ENCODE measurements around the gene MTERF2. TPM values are rescaled to one million over a fixed set of nuclear protein-coding genes. Genes with fewer than 3 reads are reported as not detected.

Gene MTERF2
- total and polyA plus RNA-seq, 2 of the 13 experiments (the other 11 are each of a cell fraction or from before 2014, with no cell fraction given): 8.0 to 11.6 TPM

DNA sequence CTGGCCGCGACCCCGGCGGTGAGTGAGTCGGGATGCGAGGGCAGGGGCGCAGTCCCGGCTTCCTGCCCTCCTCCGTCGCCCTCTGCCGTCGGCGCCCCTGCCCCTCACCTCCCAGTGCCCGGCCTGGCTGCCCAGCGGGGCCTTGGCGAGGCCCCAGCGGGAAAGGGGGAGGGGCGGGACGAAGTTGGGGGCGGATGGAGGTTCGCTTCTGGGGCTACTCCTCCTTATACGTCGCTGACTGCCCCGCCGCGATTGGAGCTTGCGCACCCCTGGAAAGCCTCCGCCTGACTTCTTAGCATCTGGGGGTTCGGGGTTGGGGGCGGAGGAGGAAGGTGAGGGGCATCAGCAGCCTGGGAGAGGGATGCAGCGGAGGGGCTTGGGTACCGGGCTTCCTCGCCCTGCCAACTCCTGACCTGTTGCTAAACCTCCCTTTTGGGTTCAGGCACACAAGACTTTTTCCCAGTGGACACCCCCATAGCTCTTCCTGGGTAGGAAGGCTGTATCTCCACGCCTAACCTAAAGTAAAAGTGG lies 30.8 kb downstream of the MTERF2 start (continued):
- TF ChIP-seq SP1 (IDR thresholded peaks at IDR 0.05) (no peak), SP1 (CRISPR knock-in tag; IDR thresholded peaks at IDR 0.05) (no peak), ZNF350 (CRISPR knock-in tag; IDR thresholded peaks at IDR 0.05; ENCODE audit: borderline replicate concordance, low read depth) (no peak), MEF2D (CRISPR knock-in tag; IDR thresholded peaks at IDR 0.05) (no peak), FOXJ3 (CRISPR knock-in tag; IDR thresholded peaks at IDR 0.05; ENCODE audit: borderline replicate concordance) (no peak), HDAC1 (CRISPR knock-in tag; IDR thresholded peaks at IDR 0.05) (0 out of 2 replicates have a peak, but pooled peaks have one; percentile 5), ZNF660 (CRISPR knock-in tag; IDR thresholded peaks at IDR 0.05; ENCODE audit: borderline replicate concordance, low read depth) (no peak), ZNF878 (CRISPR knock-in tag; IDR thresholded peaks at IDR 0.05) (no peak), KLF12 (CRISPR knock-in tag; IDR thresholded peaks at IDR 0.05; ENCODE audit: borderline replicate concordance) (no peak), GTF3A (CRISPR knock-in tag; conservative IDR thresholded peaks at IDR 0.05) (no peak), FOXK1 (CRISPR knock-in tag; IDR thresholded peaks at IDR 0.05; ENCODE audit: borderline replicate concordance, low read depth) (no peak)
- TF ChIP-seq, protein P1, sequence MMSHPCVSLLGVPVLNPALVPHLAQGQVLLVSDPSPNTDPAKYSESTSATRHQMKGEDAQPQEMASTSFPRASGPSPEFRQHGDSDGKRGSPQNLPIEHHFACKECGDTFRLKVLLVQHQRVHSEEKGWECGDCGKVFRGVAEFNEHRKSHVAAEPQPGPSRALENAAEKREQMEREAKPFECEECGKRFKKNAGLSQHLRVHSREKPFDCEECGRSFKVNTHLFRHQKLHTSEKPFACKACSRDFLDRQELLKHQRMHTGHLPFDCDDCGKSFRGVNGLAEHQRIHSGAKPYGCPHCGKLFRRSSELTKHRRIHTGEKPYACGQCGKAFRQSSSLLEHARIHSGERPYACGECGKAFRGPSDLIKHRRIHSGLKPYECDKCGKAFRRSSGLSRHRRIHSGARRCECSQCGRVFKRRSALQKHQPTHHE (CRISPR knock-in tag; IDR thresholded peaks at IDR 0.05; ENCODE audit: borderline replicate concordance): no peak
- TF ChIP-seq, protein P2, sequence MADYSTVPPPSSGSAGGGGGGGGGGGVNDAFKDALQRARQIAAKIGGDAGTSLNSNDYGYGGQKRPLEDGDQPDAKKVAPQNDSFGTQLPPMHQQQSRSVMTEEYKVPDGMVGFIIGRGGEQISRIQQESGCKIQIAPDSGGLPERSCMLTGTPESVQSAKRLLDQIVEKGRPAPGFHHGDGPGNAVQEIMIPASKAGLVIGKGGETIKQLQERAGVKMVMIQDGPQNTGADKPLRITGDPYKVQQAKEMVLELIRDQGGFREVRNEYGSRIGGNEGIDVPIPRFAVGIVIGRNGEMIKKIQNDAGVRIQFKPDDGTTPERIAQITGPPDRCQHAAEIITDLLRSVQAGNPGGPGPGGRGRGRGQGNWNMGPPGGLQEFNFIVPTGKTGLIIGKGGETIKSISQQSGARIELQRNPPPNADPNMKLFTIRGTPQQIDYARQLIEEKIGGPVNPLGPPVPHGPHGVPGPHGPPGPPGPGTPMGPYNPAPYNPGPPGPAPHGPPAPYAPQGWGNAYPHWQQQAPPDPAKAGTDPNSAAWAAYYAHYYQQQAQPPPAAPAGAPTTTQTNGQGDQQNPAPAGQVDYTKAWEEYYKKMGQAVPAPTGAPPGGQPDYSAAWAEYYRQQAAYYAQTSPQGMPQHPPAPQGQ (CRISPR knock-in tag; IDR thresholded peaks at IDR 0.05; ENCODE audit: borderline replicate concordance): no peak
- TF ChIP-seq, protein P3, sequence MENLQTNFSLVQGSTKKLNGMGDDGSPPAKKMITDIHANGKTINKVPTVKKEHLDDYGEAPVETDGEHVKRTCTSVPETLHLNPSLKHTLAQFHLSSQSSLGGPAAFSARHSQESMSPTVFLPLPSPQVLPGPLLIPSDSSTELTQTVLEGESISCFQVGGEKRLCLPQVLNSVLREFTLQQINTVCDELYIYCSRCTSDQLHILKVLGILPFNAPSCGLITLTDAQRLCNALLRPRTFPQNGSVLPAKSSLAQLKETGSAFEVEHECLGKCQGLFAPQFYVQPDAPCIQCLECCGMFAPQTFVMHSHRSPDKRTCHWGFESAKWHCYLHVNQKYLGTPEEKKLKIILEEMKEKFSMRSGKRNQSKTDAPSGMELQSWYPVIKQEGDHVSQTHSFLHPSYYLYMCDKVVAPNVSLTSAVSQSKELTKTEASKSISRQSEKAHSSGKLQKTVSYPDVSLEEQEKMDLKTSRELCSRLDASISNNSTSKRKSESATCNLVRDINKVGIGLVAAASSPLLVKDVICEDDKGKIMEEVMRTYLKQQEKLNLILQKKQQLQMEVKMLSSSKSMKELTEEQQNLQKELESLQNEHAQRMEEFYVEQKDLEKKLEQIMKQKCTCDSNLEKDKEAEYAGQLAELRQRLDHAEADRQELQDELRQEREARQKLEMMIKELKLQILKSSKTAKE (CRISPR knock-in tag; IDR thresholded peaks at IDR 0.05; ENCODE audit: borderline replicate concordance): no peak
- TF ChIP-seq, protein P4, sequence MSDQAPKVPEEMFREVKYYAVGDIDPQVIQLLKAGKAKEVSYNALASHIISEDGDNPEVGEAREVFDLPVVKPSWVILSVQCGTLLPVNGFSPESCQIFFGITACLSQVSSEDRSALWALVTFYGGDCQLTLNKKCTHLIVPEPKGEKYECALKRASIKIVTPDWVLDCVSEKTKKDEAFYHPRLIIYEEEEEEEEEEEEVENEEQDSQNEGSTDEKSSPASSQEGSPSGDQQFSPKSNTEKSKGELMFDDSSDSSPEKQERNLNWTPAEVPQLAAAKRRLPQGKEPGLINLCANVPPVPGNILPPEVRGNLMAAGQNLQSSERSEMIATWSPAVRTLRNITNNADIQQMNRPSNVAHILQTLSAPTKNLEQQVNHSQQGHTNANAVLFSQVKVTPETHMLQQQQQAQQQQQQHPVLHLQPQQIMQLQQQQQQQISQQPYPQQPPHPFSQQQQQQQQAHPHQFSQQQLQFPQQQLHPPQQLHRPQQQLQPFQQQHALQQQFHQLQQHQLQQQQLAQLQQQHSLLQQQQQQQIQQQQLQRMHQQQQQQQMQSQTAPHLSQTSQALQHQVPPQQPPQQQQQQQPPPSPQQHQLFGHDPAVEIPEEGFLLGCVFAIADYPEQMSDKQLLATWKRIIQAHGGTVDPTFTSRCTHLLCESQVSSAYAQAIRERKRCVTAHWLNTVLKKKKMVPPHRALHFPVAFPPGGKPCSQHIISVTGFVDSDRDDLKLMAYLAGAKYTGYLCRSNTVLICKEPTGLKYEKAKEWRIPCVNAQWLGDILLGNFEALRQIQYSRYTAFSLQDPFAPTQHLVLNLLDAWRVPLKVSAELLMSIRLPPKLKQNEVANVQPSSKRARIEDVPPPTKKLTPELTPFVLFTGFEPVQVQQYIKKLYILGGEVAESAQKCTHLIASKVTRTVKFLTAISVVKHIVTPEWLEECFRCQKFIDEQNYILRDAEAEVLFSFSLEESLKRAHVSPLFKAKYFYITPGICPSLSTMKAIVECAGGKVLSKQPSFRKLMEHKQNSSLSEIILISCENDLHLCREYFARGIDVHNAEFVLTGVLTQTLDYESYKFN (CRISPR knock-in tag; conservative IDR thresholded peaks at IDR 0.05): 0 out of 2 replicates have a peak, but pooled peaks have one; percentile 0
- TF ChIP-seq, protein P5, sequence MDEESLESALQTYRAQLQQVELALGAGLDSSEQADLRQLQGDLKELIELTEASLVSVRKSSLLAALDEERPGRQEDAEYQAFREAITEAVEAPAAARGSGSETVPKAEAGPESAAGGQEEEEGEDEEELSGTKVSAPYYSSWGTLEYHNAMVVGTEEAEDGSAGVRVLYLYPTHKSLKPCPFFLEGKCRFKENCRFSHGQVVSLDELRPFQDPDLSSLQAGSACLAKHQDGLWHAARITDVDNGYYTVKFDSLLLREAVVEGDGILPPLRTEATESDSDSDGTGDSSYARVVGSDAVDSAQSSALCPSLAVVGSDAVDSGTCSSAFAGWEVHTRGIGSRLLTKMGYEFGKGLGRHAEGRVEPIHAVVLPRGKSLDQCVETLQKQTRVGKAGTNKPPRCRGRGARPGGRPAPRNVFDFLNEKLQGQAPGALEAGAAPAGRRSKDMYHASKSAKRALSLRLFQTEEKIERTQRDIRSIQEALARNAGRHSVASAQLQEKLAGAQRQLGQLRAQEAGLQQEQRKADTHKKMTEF (CRISPR knock-in tag; IDR thresholded peaks at IDR 0.05): no peak; the same call in 1 of the 2 replicates
- TF ChIP-seq, protein P6, sequence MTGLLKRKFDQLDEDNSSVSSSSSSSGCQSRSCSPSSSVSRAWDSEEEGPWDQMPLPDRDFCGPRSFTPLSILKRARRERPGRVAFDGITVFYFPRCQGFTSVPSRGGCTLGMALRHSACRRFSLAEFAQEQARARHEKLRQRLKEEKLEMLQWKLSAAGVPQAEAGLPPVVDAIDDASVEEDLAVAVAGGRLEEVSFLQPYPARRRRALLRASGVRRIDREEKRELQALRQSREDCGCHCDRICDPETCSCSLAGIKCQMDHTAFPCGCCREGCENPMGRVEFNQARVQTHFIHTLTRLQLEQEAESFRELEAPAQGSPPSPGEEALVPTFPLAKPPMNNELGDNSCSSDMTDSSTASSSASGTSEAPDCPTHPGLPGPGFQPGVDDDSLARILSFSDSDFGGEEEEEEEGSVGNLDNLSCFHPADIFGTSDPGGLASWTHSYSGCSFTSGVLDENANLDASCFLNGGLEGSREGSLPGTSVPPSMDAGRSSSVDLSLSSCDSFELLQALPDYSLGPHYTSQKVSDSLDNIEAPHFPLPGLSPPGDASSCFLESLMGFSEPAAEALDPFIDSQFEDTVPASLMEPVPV (CRISPR knock-in tag; IDR thresholded peaks at IDR 0.05): peak; percentile 3; the same call in 1 of the 2 replicates
